HL-60 (cell line): Measurements from ENCODE around the gene KRTAP25-1.

ENCODE experiments used
- DNase-seq, 2 experiments: peaks; one replicate each; pipeline ENCODE4 v3.0.0-alpha.2; 2010 to 2020; ENCODE audit warnings: low read depth in 1 of 2, low spot score in 1 of 2
- H3K27ac ChIP-seq: fragments of 250-450 bp; sonication (Bioruptor Pico); replicated peaks from 2 replicates; pipeline ENCODE4 v1.5.1; 2020; ENCODE audit warnings: mild to moderate bottlenecking, moderate library complexity
- H3K27me3 ChIP-seq: fragments of 250-450 bp; sonication (Bioruptor Pico); 2 replicates; pipeline ENCODE4 v1.5.1; 2021; ENCODE audit warnings: mild to moderate bottlenecking, moderate library complexity; ENCODE audit not compliant: insufficient read depth, poor library complexity, severe bottlenecking
- H3K4me3 ChIP-seq: replicated peaks from 2 replicates; pipeline ENCODE4 v1.5.1; 2011; ENCODE audit warnings: mild to moderate bottlenecking, control low read depth, low read length; ENCODE audit not compliant: insufficient read depth
- CTCF ChIP-seq: IDR thresholded peaks from one replicate; pipeline ENCODE4 v1.5.1; 2011; ENCODE audit warnings: low read length, control low read depth, inconsistent platforms; ENCODE audit not compliant: insufficient read depth
- GABPA ChIP-seq: IDR thresholded peaks from 2 replicates; pipeline ENCODE4 v1.6.1; 2012; ENCODE audit warnings: low read depth
- POLR2AphosphoS5 ChIP-seq: IDR thresholded peaks from 2 replicates; pipeline ENCODE4 v1.6.1; 2012; ENCODE audit warnings: low read depth
- REST ChIP-seq: IDR thresholded peaks from 2 replicates; pipeline ENCODE4 v1.6.1; 2012; ENCODE audit warnings: low read depth; ENCODE audit not compliant: insufficient replicate concordance
- SPI1 ChIP-seq: IDR thresholded peaks from 2 replicates; pipeline ENCODE4 v1.6.1; 2012; ENCODE audit warnings: low read depth, mild to moderate bottlenecking, borderline replicate concordance

KRTAP25-1 gene

DNA sequence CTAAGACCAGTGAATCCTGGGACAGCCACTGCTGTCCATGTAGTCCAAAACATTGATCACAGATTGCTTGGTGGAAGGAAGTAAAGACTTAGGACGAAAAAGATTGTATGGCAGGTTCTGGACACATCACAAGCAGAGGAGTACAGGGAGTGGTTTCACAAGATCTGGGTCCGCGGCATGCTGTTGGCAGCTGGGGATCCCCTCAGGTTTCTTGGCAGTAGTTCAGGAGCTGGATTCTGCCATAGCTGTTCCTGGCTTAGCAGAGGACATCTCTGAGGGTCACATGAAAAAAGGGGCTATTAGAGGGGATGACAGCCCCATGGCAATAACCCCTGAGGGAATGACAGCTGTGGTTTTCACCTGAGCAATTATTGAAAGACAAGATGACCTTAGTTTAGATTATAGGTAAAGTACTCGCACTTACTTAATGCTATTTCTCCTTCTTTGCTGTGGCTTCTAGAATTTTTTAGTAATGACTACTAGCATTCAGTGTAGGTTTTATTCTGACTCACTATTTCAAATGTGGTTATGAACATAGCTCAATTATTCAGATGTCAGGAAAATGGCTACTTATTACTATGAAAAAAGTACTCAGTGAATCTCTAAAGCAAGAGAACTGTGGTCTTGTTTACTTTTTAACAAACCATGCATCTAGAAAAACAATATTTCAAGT is 40.0 kb upstream of the KRTAP25-1 start:
- H3K27ac ChIP-seq: no peak overlapping the region
- no peak for DNase-seq
- TF ChIP-seq SPI1 (no peak), POLR2AphosphoS5 (no peak), CTCF (no peak), GABPA (no peak), REST (no peak)
- H3K27me3 ChIP-seq: no peaks in the 10 kb centered on the region
- H3K4me3 ChIP-seq: no peak overlapping the region

GRCh38 chr21:30326390-30326789 is 37.1 kb upstream of the KRTAP25-1 start:
- no peak overlapping the region for H3K4me3 ChIP-seq
- no peaks in the 10 kb centered on the region for H3K27me3 ChIP-seq
- no peak overlapping the region for H3K27ac ChIP-seq
- DNase-seq: no peak
- TF ChIP-seq SPI1: no peak
- no peak for TF ChIP-seq POLR2AphosphoS5
- no peak for TF ChIP-seq REST
- TF ChIP-seq GABPA: no peak
- no peak for TF ChIP-seq CTCF

- Histone ChIP-seq H3K27me3 (no peaks in the 10 kb centered on the region), H3K27ac (no peak within 1 kb of the TSS), H3K4me3 (no peak within 1 kb of the TSS)
- DNase-seq: no peak
- TF ChIP-seq POLR2AphosphoS5 (no peak), CTCF (no peak), GABPA (no peak), SPI1 (no peak), REST (no peak)
These were observed 30.9 kb upstream of the KRTAP25-1 start, which contains the start of gene KRTAP26-1 for GRCh38 chr21:30320215-30320614. Gene KRTAP26-1 (minus strand): TSS chr21:30320315. CDS start chr21:30320035, 280 bp downstream.
